Activated CD4-positive, alpha-beta T cell treated with anti-CD3 and anti-CD28 coated beads for 36 hours (primary cell): Measurements from ENCODE around the gene CNOT8. TPM values are rescaled to one million over a fixed set of nuclear protein-coding genes. Genes with fewer than 3 reads are reported as not detected.
"Not testable (repeated sequence)": the region's sequence is repeated elsewhere in the genome, so short reads cannot be mapped to it uniquely, and the experiment has no call there.

ENCODE experiments used
- ATAC-seq: fragments of 200-7000 bp; cut with Tn5 transposase; one replicate; pipeline ENCODE4 v1.10.0; 2021; ENCODE audit warnings: mild to moderate bottlenecking, moderate library complexity
- CTCF ChIA-PET: fragments of 350-600 bp; sonication (Branson Sonifier 250); formaldehyde crosslinking; loops from one replicate; lab custom pipeline; 2021; ENCODE audit warnings: antibody characterized with exemption; lab: Charles Lee
- POLR2A ChIA-PET: fragments of 350-600 bp; sonication (Branson Sonifier 250); formaldehyde crosslinking; loops from one replicate; lab custom pipeline; 2021; ENCODE audit warnings: antibody characterized with exemption, inconsistent platforms; lab: Charles Lee
- DNase-seq: peaks from one replicate; pipeline ENCODE4 v3.0.0-alpha.2; 2020
- H3K27ac Mint-ChIP-seq: one replicate; pipeline ENCODE4 v1.8.0; 2021; ENCODE audit warnings: mixed read lengths
- H3K27me3 Mint-ChIP-seq: one replicate; pipeline ENCODE4 v1.8.0; 2021; ENCODE audit warnings: mixed read lengths
- H3K36me3 Mint-ChIP-seq: one replicate; pipeline ENCODE4 v1.8.0; 2021; ENCODE audit warnings: low read depth, mixed read lengths
- H3K4me1 Mint-ChIP-seq: one replicate; pipeline ENCODE4 v1.8.0; 2021; ENCODE audit warnings: mixed read lengths
- H3K4me3 Mint-ChIP-seq: one replicate; pipeline ENCODE4 v1.8.0; 2021; ENCODE audit warnings: mild to moderate bottlenecking, moderate library complexity, mixed read lengths
- H3K9me3 Mint-ChIP-seq: one replicate; pipeline ENCODE4 v1.8.0; 2021; ENCODE audit warnings: low read depth, mixed read lengths
- intact Hi-C, 2 experiments: fragments of 100-400 bp; cut with DNase I in 1 of 2; cut with micrococcal nuclease in 1 of 2; formaldehyde crosslinking; loops; one replicate each; pipeline versions ENCODE4 v1.14.2 to v1.15.1; 2022 to 2024; cut with DNase I, micrococcal nuclease
- total RNA-seq, 2 experiments: library from RNA; stranded (reverse); gene quantifications; one replicate each; pipeline ENCODE4 v1.2.3, GENCODE V29; 2021

CNOT8 gene
- total RNA-seq, 2 experiments from 2014 or later: 61.8 to 78.1 TPM

GRCh38 chr5:154895606-154896561, 37.5 kb downstream of the CNOT8 start:
- H3K9me3 Mint-ChIP-seq: no peaks in the 10 kb centered on the region
- ChIA-PET POLR2A (no interaction called here), CTCF (interaction anchor here (0.7 to 1.1 kb wide), 2 partner anchors 21 to 245 kb away, joined by 3 read pairs; no protein-coding TSS in a partner anchor)
- intact Hi-C loops: no loop called here
- no peak for ATAC-seq
- H3K27ac Mint-ChIP-seq: no peak overlapping the region
- no peaks in the 10 kb centered on the region for H3K27me3 Mint-ChIP-seq
- H3K4me3 Mint-ChIP-seq: no peak overlapping the region
- peaks cover 71% of the 10 kb centered on the region for H3K36me3 Mint-ChIP-seq
- DNase-seq: no peak
- no peaks in the 10 kb centered on the region for H3K4me1 Mint-ChIP-seq

- no peak overlapping the region for H3K27ac Mint-ChIP-seq
- no peaks in the 10 kb centered on the region for H3K27me3 Mint-ChIP-seq
- no peak overlapping the region for H3K4me3 Mint-ChIP-seq
- H3K4me1 Mint-ChIP-seq: no peaks in the 10 kb centered on the region
- DNase-seq: no peak
- intact Hi-C loops: no loop called here
- no peaks in the 10 kb centered on the region for H3K9me3 Mint-ChIP-seq
- ChIA-PET CTCF (interaction anchor here (0.5 to 0.7 kb wide), 2 partner anchors 834 to 1008 kb away, joined by 3 to 4 read pairs; no protein-coding TSS in a partner anchor), POLR2A (no interaction called here)
- ATAC-seq: no peak
- H3K36me3 Mint-ChIP-seq: peaks cover 63% of the 10 kb centered on the region
These were observed 38.2 kb downstream of the CNOT8 start for GRCh38 chr5:154896562-154897165.

DNA sequence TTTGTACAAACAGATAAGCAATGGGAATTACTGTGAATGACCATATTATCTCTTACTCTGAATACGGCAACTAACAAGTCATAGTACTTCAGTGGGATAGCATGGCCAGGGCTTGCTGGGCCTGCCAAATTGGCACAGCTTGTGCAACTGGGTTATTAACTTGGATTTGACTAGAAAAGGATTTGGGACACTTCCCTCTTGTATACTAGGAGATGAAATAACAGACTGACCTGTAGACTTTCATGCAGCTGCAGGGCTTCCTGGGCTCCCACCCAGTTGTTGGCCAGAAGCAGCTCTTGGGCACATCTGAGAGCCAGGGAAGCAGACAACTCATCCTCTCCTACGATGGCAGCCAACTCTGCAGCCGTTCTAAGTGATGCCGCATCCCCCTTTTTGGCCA, 39.8 kb downstream of the CNOT8 start:
- H3K9me3 Mint-ChIP-seq: no peaks in the 10 kb centered on the region
- POLR2A ChIA-PET: no interaction called here
- peaks cover 60% of the 10 kb centered on the region for H3K36me3 Mint-ChIP-seq
- intact Hi-C loops: no loop called here
- no peak overlapping the region for H3K27ac Mint-ChIP-seq
- DNase-seq: no peak
- H3K27me3 Mint-ChIP-seq: no peaks in the 10 kb centered on the region
- no peaks in the 10 kb centered on the region for H3K4me1 Mint-ChIP-seq
- ATAC-seq: no peak
- CTCF ChIA-PET: no interaction called here
- H3K4me3 Mint-ChIP-seq: no peak overlapping the region

DNA sequence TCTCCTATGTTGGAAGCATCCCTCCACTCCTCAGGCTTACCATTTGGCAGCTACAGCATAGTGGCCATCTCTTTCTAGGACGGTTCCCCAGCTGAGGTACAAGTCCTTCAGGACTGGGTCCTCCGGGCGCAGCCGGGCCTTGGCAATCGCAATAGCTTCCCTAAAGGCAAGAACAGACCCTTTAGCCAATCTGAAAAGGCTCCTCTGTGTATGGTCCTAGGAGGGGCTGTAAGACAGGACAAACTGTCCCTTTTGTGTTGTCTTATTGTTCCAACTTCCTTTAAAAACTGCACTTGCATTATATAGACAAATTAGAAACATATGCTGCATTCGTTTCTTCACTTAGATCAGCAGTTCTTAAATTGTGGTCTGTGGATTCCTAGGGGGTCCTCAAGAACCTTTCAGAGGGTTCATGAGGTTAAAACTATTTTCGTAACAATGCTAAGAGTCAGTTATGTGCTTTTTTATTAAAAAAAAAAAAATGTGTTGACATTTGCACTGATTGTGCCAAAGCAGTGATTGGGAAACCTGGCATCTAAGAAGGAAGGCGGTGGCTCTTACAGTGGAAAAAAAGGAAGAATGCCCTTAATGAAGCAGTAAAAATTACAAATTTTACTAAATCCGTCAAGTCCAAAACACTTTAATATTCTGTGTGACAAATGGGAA, 40.9 kb downstream of the CNOT8 start:
- no peaks in the 10 kb centered on the region for H3K4me1 Mint-ChIP-seq
- H3K27me3 Mint-ChIP-seq: no peaks in the 10 kb centered on the region
- no peak overlapping the region for H3K4me3 Mint-ChIP-seq
- intact Hi-C loops: no loop called here
- no peak overlapping the region for H3K27ac Mint-ChIP-seq
- CTCF ChIA-PET: no interaction called here
- DNase-seq (no peak), ATAC-seq (no peak)
- no peaks in the 10 kb centered on the region for H3K9me3 Mint-ChIP-seq
- POLR2A ChIA-PET: no interaction called here
- peaks cover 59% of the 10 kb centered on the region for H3K36me3 Mint-ChIP-seq

GRCh38 chr5:154900066-154900465, 41.6 kb downstream of the CNOT8 start:
- ATAC-seq (no peak), DNase-seq (no peak)
- H3K9me3 Mint-ChIP-seq: no peaks in the 10 kb centered on the region
- H3K27ac Mint-ChIP-seq: no peak overlapping the region
- no peaks in the 10 kb centered on the region for H3K4me1 Mint-ChIP-seq
- H3K27me3 Mint-ChIP-seq: no peaks in the 10 kb centered on the region
- no peak overlapping the region for H3K4me3 Mint-ChIP-seq
- POLR2A ChIA-PET: no interaction called here
- CTCF ChIA-PET: no interaction called here
- intact Hi-C loops: no loop called here
- H3K36me3 Mint-ChIP-seq: peaks cover 61% of the 10 kb centered on the region

GRCh38 chr5:154901276-154901675, 42.8 kb downstream of the CNOT8 start:
- H3K9me3 Mint-ChIP-seq: no peaks in the 10 kb centered on the region
- DNase-seq: no peak
- peaks cover 53% of the 10 kb centered on the region for H3K36me3 Mint-ChIP-seq
- H3K4me3 Mint-ChIP-seq: no peak overlapping the region
- CTCF ChIA-PET: no interaction called here
- POLR2A ChIA-PET: no interaction called here
- intact Hi-C loops: no loop called here
- no peak for ATAC-seq
- H3K27ac Mint-ChIP-seq: no peak overlapping the region
- no peaks in the 10 kb centered on the region for H3K27me3 Mint-ChIP-seq
- H3K4me1 Mint-ChIP-seq: no peaks in the 10 kb centered on the region

- no peak overlapping the region for H3K4me3 Mint-ChIP-seq
- no peaks in the 10 kb centered on the region for H3K4me1 Mint-ChIP-seq
- H3K27ac Mint-ChIP-seq: no peak overlapping the region
- DNase-seq: no peak
- ChIA-PET CTCF (interaction anchor here (0.7 kb wide), 1 partner anchor 1530 kb away, joined by 3 read pairs; no protein-coding TSS in a partner anchor), POLR2A (no interaction called here)
- H3K9me3 Mint-ChIP-seq: no peaks in the 10 kb centered on the region
- ATAC-seq: no peak
- H3K36me3 Mint-ChIP-seq: peaks cover 49% of the 10 kb centered on the region
- H3K27me3 Mint-ChIP-seq: no peaks in the 10 kb centered on the region
- intact Hi-C loops: no loop called here
These were observed 43.5 kb downstream of the CNOT8 start for GRCh38 chr5:154901913-154902312.

DNA sequence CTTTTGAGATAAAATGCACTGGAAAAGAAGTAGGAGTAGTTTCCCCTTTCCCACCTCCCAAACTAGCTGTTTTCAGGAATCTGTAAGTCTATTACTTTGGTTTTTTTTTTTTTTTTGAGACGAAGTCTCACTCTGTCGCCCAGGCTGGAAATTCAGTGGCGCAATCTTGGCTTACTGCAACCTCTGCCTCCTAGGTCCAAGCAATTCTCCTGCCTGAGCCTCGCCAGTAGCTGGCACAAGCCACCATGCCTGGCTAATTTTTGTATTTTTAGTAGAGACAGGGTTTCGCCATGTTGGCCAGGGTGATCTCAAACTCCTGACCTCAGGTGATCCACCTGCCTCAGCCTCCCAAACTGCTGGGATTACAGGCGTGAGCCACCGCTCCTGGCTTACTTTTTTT, 47.2 kb downstream of the CNOT8 start:
- DNase-seq, POLR2A ChIA-PET, H3K27me3 Mint-ChIP-seq, H3K27ac Mint-ChIP-seq, H3K4me1 Mint-ChIP-seq, ATAC-seq, intact Hi-C loops, H3K9me3 Mint-ChIP-seq, H3K4me3 Mint-ChIP-seq: not testable (repeated sequence)
- CTCF ChIA-PET: interaction anchor here (0.6 kb wide), 1 partner anchor 1658 kb away, joined by 3 read pairs; no protein-coding TSS in a partner anchor
- H3K36me3 Mint-ChIP-seq: peaks cover 42% of the 10 kb centered on the region

- no peak overlapping the region for H3K4me3 Mint-ChIP-seq
- no peaks in the 10 kb centered on the region for H3K4me1 Mint-ChIP-seq
- intact Hi-C loops: no loop called here
- no peak overlapping the region for H3K27ac Mint-ChIP-seq
- ChIA-PET CTCF (interaction anchor here (0.6 to 1.3 kb wide), 4 partner anchors 11 to 77 kb away, joined by 3 to 5 read pairs (median 4); no protein-coding TSS in a partner anchor), POLR2A (interaction anchor here (1.3 kb wide), 1 partner anchor 10 kb away, joined by 3 read pairs; no protein-coding TSS in a partner anchor)
- no peaks in the 10 kb centered on the region for H3K27me3 Mint-ChIP-seq
- DNase-seq: no peak
- no peaks in the 10 kb centered on the region for H3K9me3 Mint-ChIP-seq
- peaks cover 40% of the 10 kb centered on the region for H3K36me3 Mint-ChIP-seq
- ATAC-seq: no peak
These were observed 58.4 kb downstream of the CNOT8 start for GRCh38 chr5:154916874-154917273.

- Mint-ChIP-seq H3K9me3 (no peaks in the 10 kb centered on the region), H3K27me3 (no peaks in the 10 kb centered on the region), H3K4me3 (no peak overlapping the region), H3K4me1 (no peaks in the 10 kb centered on the region), H3K27ac (no peak overlapping the region), H3K36me3 (peaks cover 33% of the 10 kb centered on the region)
- intact Hi-C loops: no loop called here
- ChIA-PET POLR2A (interaction anchor here (1.3 kb wide), 1 partner anchor 11 kb away, joined by 3 read pairs; no protein-coding TSS in a partner anchor), CTCF (interaction anchor here (0.6 to 1.3 kb wide), 4 partner anchors 19 to 78 kb away, joined by 3 to 5 read pairs (median 3); no protein-coding TSS in a partner anchor)
- ATAC-seq: no peak
- DNase-seq: no peak
These were observed 59.3 kb downstream of the CNOT8 start for GRCh38 chr5:154917757-154918156.
